Measurements from ENCODE around the gene BCL10. TPM values are rescaled to one million over a fixed set of nuclear protein-coding genes. Genes with fewer than 3 reads are reported as not detected.

The BCL10 gene
- total RNA-seq, 4 donors from 2014 or later, result 8.7 to 15.1 (median 10.8) TPM

DNA sequence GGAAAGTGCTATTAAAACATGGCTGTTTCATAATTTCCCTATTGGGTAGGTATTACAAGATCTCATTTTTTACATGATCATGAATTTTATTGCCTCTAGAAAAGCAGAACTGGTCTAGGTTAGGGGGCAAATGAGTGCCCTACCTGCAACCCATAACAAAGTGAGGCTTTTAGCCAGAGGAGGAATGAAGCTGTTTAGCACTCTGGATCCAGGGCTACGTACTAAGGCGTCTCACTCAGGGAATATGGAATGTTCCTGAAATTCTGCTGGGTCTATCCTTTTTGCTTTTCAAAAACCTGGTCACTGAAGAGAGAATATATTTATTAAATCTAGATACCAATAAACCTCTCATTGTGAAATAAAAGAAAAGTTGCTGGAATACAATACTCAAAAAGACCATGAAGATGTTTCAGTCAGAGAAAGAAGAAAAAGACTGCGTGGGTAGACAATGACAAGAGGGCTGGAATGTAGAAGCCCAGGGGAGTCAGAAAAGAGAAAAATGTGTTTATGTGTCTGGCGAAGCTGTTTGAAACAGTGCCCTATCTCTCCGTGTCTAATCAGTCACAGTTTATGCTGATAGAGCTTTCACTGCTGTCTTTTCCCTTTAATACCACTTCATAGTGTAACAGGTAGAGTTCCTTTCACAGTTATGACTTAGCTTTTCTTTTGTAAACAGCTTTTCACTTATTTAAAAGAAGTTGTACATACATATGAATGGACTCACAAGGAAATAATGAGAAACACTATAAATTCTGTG is 50.6 kb downstream of the BCL10 start:
- intact Hi-C loops (cut with DNase I), result no loop called here

DNA sequence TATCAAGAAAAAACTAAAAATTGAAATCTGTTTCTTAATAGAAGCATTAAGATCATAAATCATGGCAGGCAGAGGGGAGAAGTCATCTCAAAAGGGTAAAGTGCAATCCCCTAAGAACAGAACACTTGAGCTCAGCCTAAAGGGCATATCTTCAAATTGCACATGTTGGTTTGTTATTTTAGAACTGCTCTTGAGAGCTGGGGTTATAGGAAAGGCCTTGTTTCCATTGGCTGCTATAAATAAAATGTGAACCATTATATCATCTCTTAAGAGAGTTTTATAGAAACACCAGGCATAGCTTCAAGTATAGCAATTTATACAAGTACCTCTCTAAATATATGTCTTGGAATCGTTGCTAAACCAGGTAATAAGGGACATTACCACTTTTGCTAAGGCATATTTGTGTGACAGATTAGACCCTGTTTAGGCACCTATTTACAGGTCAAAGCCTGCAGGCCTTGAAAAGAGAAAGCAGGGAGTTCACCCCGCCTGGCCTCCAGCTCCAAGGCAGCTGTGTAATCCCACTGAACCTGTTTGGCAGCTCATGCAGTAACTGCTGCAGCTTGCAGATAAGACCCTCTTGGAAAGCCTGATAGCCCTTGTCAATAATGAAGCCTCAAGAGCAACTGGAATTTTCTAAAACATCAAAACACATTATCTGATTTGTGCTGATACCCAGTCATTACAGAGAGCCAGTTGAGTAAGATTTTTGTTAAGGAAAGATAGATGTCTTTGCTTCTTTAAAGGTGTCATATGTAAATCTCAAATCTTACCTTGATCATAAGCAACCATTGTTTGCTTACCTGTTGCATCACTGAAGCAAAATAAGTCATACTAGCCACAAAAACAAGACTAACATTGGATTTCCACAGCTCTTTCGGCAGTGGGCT is 51.5 kb downstream of the BCL10 start:
- H3K9me3 ChIP-seq, result no peaks in the 10 kb centered on the region
- H3K27me3 ChIP-seq, result no peaks in the 10 kb centered on the region
- H3K36me3 ChIP-seq, result no peaks in the 10 kb centered on the region
- peaks cover 15 to 81% (median 68%) of the 10 kb centered on the region in 4 donors for H3K4me1 ChIP-seq
- intact Hi-C loops (cut with DNase I), result no loop called here
- H3K4me3 ChIP-seq, result no peak overlapping the region
- no peak for TF ChIP-seq EP300 (IDR thresholded peaks at IDR 0.05)
- TF ChIP-seq POLR2A (IDR thresholded peaks at IDR 0.05; ENCODE audit: low read depth), result no peak
- TF ChIP-seq POLR2AphosphoS5 (IDR thresholded peaks at IDR 0.05), result no peak
- TF ChIP-seq, protein P1, sequence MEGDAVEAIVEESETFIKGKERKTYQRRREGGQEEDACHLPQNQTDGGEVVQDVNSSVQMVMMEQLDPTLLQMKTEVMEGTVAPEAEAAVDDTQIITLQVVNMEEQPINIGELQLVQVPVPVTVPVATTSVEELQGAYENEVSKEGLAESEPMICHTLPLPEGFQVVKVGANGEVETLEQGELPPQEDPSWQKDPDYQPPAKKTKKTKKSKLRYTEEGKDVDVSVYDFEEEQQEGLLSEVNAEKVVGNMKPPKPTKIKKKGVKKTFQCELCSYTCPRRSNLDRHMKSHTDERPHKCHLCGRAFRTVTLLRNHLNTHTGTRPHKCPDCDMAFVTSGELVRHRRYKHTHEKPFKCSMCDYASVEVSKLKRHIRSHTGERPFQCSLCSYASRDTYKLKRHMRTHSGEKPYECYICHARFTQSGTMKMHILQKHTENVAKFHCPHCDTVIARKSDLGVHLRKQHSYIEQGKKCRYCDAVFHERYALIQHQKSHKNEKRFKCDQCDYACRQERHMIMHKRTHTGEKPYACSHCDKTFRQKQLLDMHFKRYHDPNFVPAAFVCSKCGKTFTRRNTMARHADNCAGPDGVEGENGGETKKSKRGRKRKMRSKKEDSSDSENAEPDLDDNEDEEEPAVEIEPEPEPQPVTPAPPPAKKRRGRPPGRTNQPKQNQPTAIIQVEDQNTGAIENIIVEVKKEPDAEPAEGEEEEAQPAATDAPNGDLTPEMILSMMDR (IDR thresholded peaks at IDR 0.05), result no peak
- WGBS, result 55% methylated on average over 3 of the region's 3 CpGs
- DNase-seq (ENCODE audit: extremely low spot score), result no peak
- peak overlapping the region; percentile 68 to 78 (median 70) for H3K27ac ChIP-seq (replicated peaks in 1 of 4)

More for the DNA sequence above, 50.6 kb downstream of the BCL10 start:
- peak overlapping the region in 2 of 4 donors; percentile 2 to 5 for H3K4me3 ChIP-seq
- WGBS, result 40% methylated on average over 5 of the region's 5 CpGs
- H3K27ac ChIP-seq (replicated peaks in 1 of 4), result peak overlapping the region; percentile 68 to 78 (median 70)
- peaks cover 15 to 73% (median 60%) of the 10 kb centered on the region in 4 donors for H3K4me1 ChIP-seq
- no peak for TF ChIP-seq EP300 (IDR thresholded peaks at IDR 0.05)
- TF ChIP-seq, protein P1 (IDR thresholded peaks at IDR 0.05), result no peak
- TF ChIP-seq POLR2A (IDR thresholded peaks at IDR 0.05; ENCODE audit: low read depth), result no peak
- TF ChIP-seq POLR2AphosphoS5 (IDR thresholded peaks at IDR 0.05), result no peak
- DNase-seq (ENCODE audit: extremely low spot score), result no peak
- no peaks in the 10 kb centered on the region for H3K27me3 ChIP-seq
- H3K9me3 ChIP-seq, result no peaks in the 10 kb centered on the region
- no peaks in the 10 kb centered on the region for H3K36me3 ChIP-seq

GRCh38 chr1:85224295-85224694 is 52.1 kb downstream of the BCL10 start:
- no peaks in the 10 kb centered on the region for H3K36me3 ChIP-seq
- no peaks in the 10 kb centered on the region for H3K9me3 ChIP-seq
- peaks cover 15 to 80% (median 71%) of the 10 kb centered on the region in 4 donors for H3K4me1 ChIP-seq
- intact Hi-C loops (cut with DNase I), result no loop called here
- H3K4me3 ChIP-seq, result no peak overlapping the region
- DNase-seq (ENCODE audit: extremely low spot score), result no peak
- TF ChIP-seq, protein P1 (IDR thresholded peaks at IDR 0.05), result no peak
- TF ChIP-seq POLR2A (IDR thresholded peaks at IDR 0.05; ENCODE audit: low read depth) (no peak), POLR2AphosphoS5 (IDR thresholded peaks at IDR 0.05) (no peak), EP300 (IDR thresholded peaks at IDR 0.05) (no peak)
- peak overlapping the region; percentile 68 to 78 (median 70) for H3K27ac ChIP-seq (replicated peaks in 1 of 4)
- H3K27me3 ChIP-seq, result no peaks in the 10 kb centered on the region

DNA sequence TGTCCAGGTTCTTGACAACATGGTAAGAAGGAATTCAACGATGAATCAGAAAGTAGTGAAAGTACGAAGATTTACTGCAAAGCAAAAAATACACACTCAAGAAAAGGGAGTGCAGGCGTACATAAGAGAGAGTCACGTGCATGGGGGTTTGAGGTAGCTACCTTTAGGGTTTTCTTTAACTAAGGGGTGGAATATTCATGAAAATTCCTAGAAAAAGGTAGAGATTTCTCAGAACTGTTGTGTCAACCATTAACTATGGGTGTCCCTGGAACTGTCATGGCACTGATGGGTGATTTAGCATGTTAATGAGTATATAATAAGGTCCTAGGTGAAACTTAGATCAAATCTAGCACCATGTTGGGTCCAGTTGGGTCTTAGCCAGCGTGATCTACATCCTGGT is 53.1 kb downstream of the BCL10 start:
- Histone ChIP-seq H3K9me3 (no peaks in the 10 kb centered on the region), H3K4me3 (no peak overlapping the region), H3K4me1 (peaks cover 15 to 79% (median 67%) of the 10 kb centered on the region in 4 donors), H3K36me3 (no peaks in the 10 kb centered on the region), H3K27ac (replicated peaks in 1 of 4) (peak overlapping the region; percentile 36 to 78 (median 74)), H3K27me3 (no peaks in the 10 kb centered on the region)
- TF ChIP-seq EP300 (IDR thresholded peaks at IDR 0.05) (no peak), POLR2A (IDR thresholded peaks at IDR 0.05; ENCODE audit: low read depth) (no peak), POLR2AphosphoS5 (IDR thresholded peaks at IDR 0.05) (no peak)
- TF ChIP-seq, protein P1 (IDR thresholded peaks at IDR 0.05), result no peak
- WGBS, result 71% methylated on average over 5 of the region's 5 CpGs
- intact Hi-C loops (cut with DNase I), result no loop called here
- no peak for DNase-seq (ENCODE audit: extremely low spot score)

Data from esophagus muscularis mucosa (tissue), 4 donors.